SK-N-SH (cell line): Measurements from ENCODE around the gene RHOG. TPM values are rescaled to one million over a fixed set of nuclear protein-coding genes. Genes with fewer than 3 reads are reported as not detected.

Experiments
- CTCF ChIA-PET: fragments of 300-600, 350-600 bp; formaldehyde crosslinking; extraction: SDS; loops from one replicate; lab custom pipeline; 2021; lab: Yijun Ruan, JAX
- POLR2A ChIA-PET: fragments of 350-600 bp; sonication (Branson Sonifier 250); formaldehyde crosslinking; extraction: SDS; loops from one replicate; lab custom pipeline; 2020; ENCODE audit warnings: antibody characterized with exemption, inconsistent platforms; lab: Yijun Ruan, JAX
- DNase-seq: peaks from one replicate; pipeline ENCODE4 v3.0.0; 2012
- H2AFZ ChIP-seq: fragments of 200-600 bp; sonication (generic); 2 replicates; pipeline ENCODE4 v1.8.1; 2016; ENCODE audit warnings: antibody characterized with exemption, mild to moderate bottlenecking, low read depth
- H3F3A ChIP-seq: fragments of 200-600 bp; sonication (generic); replicated peaks from 2 replicates; pipeline ENCODE3; 2016; ENCODE audit warnings: antibody characterized with exemption, mild to moderate bottlenecking; ENCODE audit not compliant: insufficient read depth
- H3K27ac ChIP-seq, 2 experiments: fragments of 200-500 bp in 1 of 2; fragments of 200-600 bp in 1 of 2; sonication (Bioruptor generic) in 1 of 2; sonication (generic), shearing (Covaris generic) in 1 of 2; 2 replicates each; pipeline versions ENCODE4 v1.5.1 to v1.6.1; 2014 to 2016; ENCODE audit warnings: low read depth in 2 of 2, inconsistent platforms in 1 of 2, low read length in 1 of 2, mild to moderate bottlenecking in 1 of 2, mixed read lengths in 1 of 2
- H3K27me3 ChIP-seq: fragments of 200-600 bp; sonication (generic), shearing (Covaris generic); 2 replicates; pipeline ENCODE4 v1.6.1; 2016; ENCODE audit warnings: mixed run types; ENCODE audit not compliant: insufficient read depth
- H3K36me3 ChIP-seq, 2 experiments: fragments of 200-500 bp in 1 of 2; fragments of 200-600 bp in 1 of 2; sonication (Bioruptor generic) in 1 of 2; sonication (generic) in 1 of 2; replicated peaks in 1 of 2; 2 replicates each; pipeline versions ENCODE3 to v1.5.1; 2014 to 2016; ENCODE audit warnings: low read length in 1 of 2, mild to moderate bottlenecking in 1 of 2; ENCODE audit not compliant: insufficient read depth in 2 of 2, control insufficient read depth in 1 of 2
- H3K4me1 ChIP-seq, 2 experiments: fragments of 200-500 bp in 1 of 2; fragments of 200-600 bp in 1 of 2; sonication (Bioruptor generic) in 1 of 2; sonication (generic), shearing (Covaris generic) in 1 of 2; 2 replicates each; pipeline versions ENCODE4 v1.5.1 to v1.6.1; 2014 to 2016; ENCODE audit warnings: low read depth in 1 of 2, low read length in 1 of 2, mixed run types in 1 of 2; ENCODE audit not compliant: insufficient read depth in 2 of 2, control insufficient read depth in 1 of 2
- H3K4me2 ChIP-seq: fragments of 200-600 bp; sonication (generic), shearing (Covaris generic); 2 replicates; pipeline ENCODE4 v1.6.1; 2017; ENCODE audit warnings: mixed run types
- H3K4me3 ChIP-seq, 2 experiments: fragments of 200-500 bp in 1 of 2; fragments of 200-600 bp in 1 of 2; sonication (Bioruptor generic) in 1 of 2; sonication (generic), shearing (Covaris generic) in 1 of 2; 2 replicates each; pipeline versions ENCODE4 v1.5.1 to v1.8.1; 2014 to 2016; ENCODE audit warnings: low read depth in 2 of 2, inconsistent platforms in 1 of 2, low read length in 1 of 2, mild to moderate bottlenecking in 1 of 2, mixed read lengths in 1 of 2, moderate library complexity in 1 of 2
- H3K79me2 ChIP-seq: fragments of 200-600 bp; sonication (generic); 2 replicates; pipeline ENCODE4 v1.8.1; 2017; ENCODE audit warnings: mild to moderate bottlenecking; ENCODE audit not compliant: insufficient read depth
- H3K9ac ChIP-seq: fragments of 200-600 bp; sonication (generic); 2 replicates; pipeline ENCODE4 v1.6.1; 2017; ENCODE audit warnings: mixed run types
- H3K9me2 ChIP-seq: fragments of 200-600 bp; sonication (generic); 2 replicates; pipeline ENCODE4 v1.6.1; 2017; ENCODE audit warnings: mixed run types
- H3K9me3 ChIP-seq: fragments of 200-600 bp; sonication (generic); 2 replicates; pipeline ENCODE4 v1.6.1; 2017; ENCODE audit warnings: mixed run types, mild to moderate bottlenecking, moderate library complexity
- H4K20me1 ChIP-seq: fragments of 200-600 bp; sonication (generic); 2 replicates; pipeline ENCODE4 v1.6.1; 2017; ENCODE audit warnings: mild to moderate bottlenecking, mixed run types; ENCODE audit not compliant: insufficient read depth
- FOXM1 ChIP-seq: IDR thresholded peaks from 2 replicates; pipeline ENCODE4 v1.4.0; 2012; ENCODE audit warnings: low read depth, mild to moderate bottlenecking
- POLR2AphosphoS5 ChIP-seq: IDR thresholded peaks from 2 replicates; pipeline ENCODE4 v1.6.1; 2012; ENCODE audit warnings: low read depth, low read length
- RXRA ChIP-seq: IDR thresholded peaks from 2 replicates; pipeline ENCODE4 v1.4.0; 2012; ENCODE audit warnings: low read depth, mild to moderate bottlenecking, borderline replicate concordance
- TEAD4 ChIP-seq: IDR thresholded peaks from 2 replicates; pipeline ENCODE4 v1.4.0; 2012; ENCODE audit warnings: mild to moderate bottlenecking, borderline replicate concordance; ENCODE audit not compliant: insufficient read depth
- WGBS: methylation state at CpG from one replicate; pipeline ENCODE4 v1.1.6; 2017; ENCODE audit warnings: low lambda C conversion rate; 5-methylcytosine and 5-hydroxymethylcytosine counted together
- polyA plus RNA-seq, 3 experiments: library from polyadenylated mRNA; depleted of rRNA; stranded (reverse); fragments of >200 nt; gene quantifications; 2 replicates each; pipeline ENCODE4 v1.2.3, GENCODE V29; 2012
- TF ChIP-seq, protein P1 (sequence below): fragments of 200-600 bp; sonication (generic); IDR thresholded peaks from 2 replicates; pipeline ENCODE4 v1.6.1; 2017; ENCODE audit warnings: antibody characterized with exemption, mild to moderate bottlenecking, moderate library complexity
- TF ChIP-seq, protein P2 (sequence below): IDR thresholded peaks from 2 replicates; pipeline ENCODE4 v1.4.0; 2012; ENCODE audit warnings: low read depth, borderline replicate concordance

Gene RHOG
- polyA plus RNA-seq, 1 of the 3 experiments (the other 2 are of a cell fraction), result 73.7 TPM

DNA sequence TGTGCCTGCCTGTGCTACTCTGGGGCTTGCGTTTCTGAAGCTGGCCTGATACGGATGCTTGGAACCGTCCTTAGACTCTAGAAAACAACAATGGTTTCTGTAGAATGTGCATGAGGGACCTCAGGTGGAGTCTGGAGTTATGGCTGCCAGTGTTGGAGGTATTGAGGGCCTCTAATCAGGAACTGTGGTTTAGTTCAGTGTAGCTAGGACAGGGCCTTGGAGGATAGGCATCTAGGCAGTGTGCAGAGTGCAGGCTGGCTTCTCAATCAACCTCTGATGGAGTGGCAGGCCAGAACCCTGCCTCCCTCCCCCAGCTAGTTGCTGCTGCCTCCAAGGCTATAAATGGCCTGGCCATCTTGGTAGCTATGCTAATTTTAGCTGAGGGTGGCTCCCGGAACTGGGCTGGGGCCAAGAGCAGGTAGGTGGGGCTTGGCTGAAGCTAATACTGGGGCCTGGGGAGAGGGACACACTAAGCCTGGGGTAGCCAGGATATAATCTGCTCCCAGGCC lies 18.7 kb upstream of the RHOG start:
- H3K4me3 ChIP-seq, result no peak overlapping the region
- no peaks in the 10 kb centered on the region for H3K9me2 ChIP-seq
- H3K27me3 ChIP-seq, result no peaks in the 10 kb centered on the region
- peak overlapping the region; percentile 27 for H3K4me2 ChIP-seq
- DNase-seq, result no peak
- H3K9ac ChIP-seq, result no peak overlapping the region
- peaks cover 25 to 26% of the 10 kb centered on the region in 2 experiments; a peak in 3 of 4 replicates for H3K4me1 ChIP-seq
- ChIA-PET CTCF (interaction anchor here (4.4 to 18.6 kb wide), 2 partner anchors 10 to 210 kb away, joined by 28 to 636 read pairs; no protein-coding TSS in a partner anchor), POLR2A (no interaction called here)
- H3K9me3 ChIP-seq, result no peaks in the 10 kb centered on the region
- H3K27ac ChIP-seq, result no peak overlapping the region; a peak in 1 of 4 replicates
- no peaks in the 10 kb centered on the region for H3K36me3 ChIP-seq
- H4K20me1 ChIP-seq, result no peaks in the 10 kb centered on the region; the same call in 1 of the 2 replicates
- 91% methylated on average over 4 of the region's 4 CpGs for WGBS
- no peak for TF ChIP-seq POLR2AphosphoS5
- TF ChIP-seq, protein P1, sequence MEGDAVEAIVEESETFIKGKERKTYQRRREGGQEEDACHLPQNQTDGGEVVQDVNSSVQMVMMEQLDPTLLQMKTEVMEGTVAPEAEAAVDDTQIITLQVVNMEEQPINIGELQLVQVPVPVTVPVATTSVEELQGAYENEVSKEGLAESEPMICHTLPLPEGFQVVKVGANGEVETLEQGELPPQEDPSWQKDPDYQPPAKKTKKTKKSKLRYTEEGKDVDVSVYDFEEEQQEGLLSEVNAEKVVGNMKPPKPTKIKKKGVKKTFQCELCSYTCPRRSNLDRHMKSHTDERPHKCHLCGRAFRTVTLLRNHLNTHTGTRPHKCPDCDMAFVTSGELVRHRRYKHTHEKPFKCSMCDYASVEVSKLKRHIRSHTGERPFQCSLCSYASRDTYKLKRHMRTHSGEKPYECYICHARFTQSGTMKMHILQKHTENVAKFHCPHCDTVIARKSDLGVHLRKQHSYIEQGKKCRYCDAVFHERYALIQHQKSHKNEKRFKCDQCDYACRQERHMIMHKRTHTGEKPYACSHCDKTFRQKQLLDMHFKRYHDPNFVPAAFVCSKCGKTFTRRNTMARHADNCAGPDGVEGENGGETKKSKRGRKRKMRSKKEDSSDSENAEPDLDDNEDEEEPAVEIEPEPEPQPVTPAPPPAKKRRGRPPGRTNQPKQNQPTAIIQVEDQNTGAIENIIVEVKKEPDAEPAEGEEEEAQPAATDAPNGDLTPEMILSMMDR, result no peak
- TF ChIP-seq FOXM1, result no peak
- TF ChIP-seq, protein P2, sequence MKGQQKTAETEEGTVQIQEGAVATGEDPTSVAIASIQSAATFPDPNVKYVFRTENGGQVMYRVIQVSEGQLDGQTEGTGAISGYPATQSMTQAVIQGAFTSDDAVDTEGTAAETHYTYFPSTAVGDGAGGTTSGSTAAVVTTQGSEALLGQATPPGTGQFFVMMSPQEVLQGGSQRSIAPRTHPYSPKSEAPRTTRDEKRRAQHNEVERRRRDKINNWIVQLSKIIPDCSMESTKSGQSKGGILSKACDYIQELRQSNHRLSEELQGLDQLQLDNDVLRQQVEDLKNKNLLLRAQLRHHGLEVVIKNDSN, result no peak
- no peak for TF ChIP-seq TEAD4
- TF ChIP-seq, all 33 proteins: peak for 0
- H2AFZ ChIP-seq, result no peak overlapping the region
- no peaks in the 10 kb centered on the region for H3F3A ChIP-seq
- peaks cover 62% of the 10 kb centered on the region for H3K79me2 ChIP-seq

DNA sequence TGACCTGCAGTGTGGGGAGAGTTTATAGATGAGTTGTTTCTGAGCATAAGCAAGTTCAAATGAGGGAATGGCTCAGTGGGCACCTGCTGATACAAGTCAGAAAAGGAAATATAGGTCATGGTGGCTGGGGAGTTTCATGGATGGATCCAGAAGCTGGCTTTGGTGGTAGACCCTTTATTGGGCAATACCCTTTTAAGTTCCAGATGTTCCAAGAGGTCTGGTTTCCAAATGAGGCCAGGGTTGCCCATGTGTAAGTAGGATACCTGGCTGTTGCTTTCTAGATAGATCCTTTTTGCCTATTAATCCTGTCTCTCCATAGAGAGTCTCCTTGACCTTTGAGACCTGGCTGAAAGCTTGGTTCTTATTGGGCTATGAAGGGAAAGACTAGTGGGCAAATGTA lies 16.9 kb upstream of the RHOG start:
- Histone ChIP-seq H3K27me3 (no peaks in the 10 kb centered on the region), H3K79me2 (peaks cover 56% of the 10 kb centered on the region), H3K9ac (no peak overlapping the region), H3K27ac (no peak overlapping the region), H3K9me2 (no peaks in the 10 kb centered on the region), H3K4me1 (peaks cover 27 to 28% of the 10 kb centered on the region in 2 experiments; a peak in 3 of 4 replicates), H3K4me2 (peak overlapping the region; percentile 88), H2AFZ (no peak overlapping the region), H3K9me3 (no peaks in the 10 kb centered on the region), H3K36me3 (no peaks in the 10 kb centered on the region), H3F3A (no peaks in the 10 kb centered on the region), H4K20me1 (no peaks in the 10 kb centered on the region; the same call in 1 of the 2 replicates), H3K4me3 (no peak overlapping the region)
- TF ChIP-seq TEAD4 (no peak), RXRA (no peak)
- ChIA-PET CTCF (interaction anchor here (1.0 to 18.6 kb wide), 4 partner anchors 8 to 212 kb away, joined by 3 to 636 read pairs (median 16); partner anchors contain the start of gene RHOG), POLR2A (interaction anchor here (0.6 kb wide), 1 partner anchor 151 kb away, joined by 3 read pairs; no protein-coding TSS in a partner anchor)
- DNase-seq, result no peak
